Nephron (organoid): ENCODE results near the gene ERC1.

Source experiments
- H3K27ac Mint-ChIP-seq, 3 experiments: 2 replicates each; pipeline ENCODE4 v1.8.0; 2020; ENCODE audit warnings: mixed read lengths in 3 of 3, mild to moderate bottlenecking in 2 of 3, moderate library complexity in 1 of 3
- H3K27me3 Mint-ChIP-seq: 2 replicates; pipeline ENCODE4 v1.8.0; 2021; ENCODE audit warnings: low read depth, mild to moderate bottlenecking, moderate library complexity, mixed read lengths
- H3K36me3 Mint-ChIP-seq: 2 replicates; pipeline ENCODE4 v1.8.0; 2020; ENCODE audit warnings: low read depth, mixed read lengths
- H3K4me1 Mint-ChIP-seq: 2 replicates; pipeline ENCODE4 v1.8.0; 2020; ENCODE audit warnings: mixed read lengths
- H3K4me3 Mint-ChIP-seq, 3 experiments: 2 replicates each; pipeline ENCODE4 v1.8.0; 2020; ENCODE audit warnings: mild to moderate bottlenecking in 3 of 3, mixed read lengths in 3 of 3, moderate library complexity in 2 of 3
- H3K9me3 Mint-ChIP-seq: 2 replicates; pipeline ENCODE4 v1.8.0; 2020; ENCODE audit warnings: mixed read lengths
- TF ChIP-seq, protein P1 (sequence below), 3 experiments: fragments of 200-600 bp; sonication (generic); IDR thresholded peaks; one replicate each; pipeline ENCODE4 v1.5.0; 2021; ENCODE audit warnings: antibody characterized with exemption in 3 of 3; ENCODE audit not compliant: unreplicated experiment in 3 of 3

Gene ERC1

DNA sequence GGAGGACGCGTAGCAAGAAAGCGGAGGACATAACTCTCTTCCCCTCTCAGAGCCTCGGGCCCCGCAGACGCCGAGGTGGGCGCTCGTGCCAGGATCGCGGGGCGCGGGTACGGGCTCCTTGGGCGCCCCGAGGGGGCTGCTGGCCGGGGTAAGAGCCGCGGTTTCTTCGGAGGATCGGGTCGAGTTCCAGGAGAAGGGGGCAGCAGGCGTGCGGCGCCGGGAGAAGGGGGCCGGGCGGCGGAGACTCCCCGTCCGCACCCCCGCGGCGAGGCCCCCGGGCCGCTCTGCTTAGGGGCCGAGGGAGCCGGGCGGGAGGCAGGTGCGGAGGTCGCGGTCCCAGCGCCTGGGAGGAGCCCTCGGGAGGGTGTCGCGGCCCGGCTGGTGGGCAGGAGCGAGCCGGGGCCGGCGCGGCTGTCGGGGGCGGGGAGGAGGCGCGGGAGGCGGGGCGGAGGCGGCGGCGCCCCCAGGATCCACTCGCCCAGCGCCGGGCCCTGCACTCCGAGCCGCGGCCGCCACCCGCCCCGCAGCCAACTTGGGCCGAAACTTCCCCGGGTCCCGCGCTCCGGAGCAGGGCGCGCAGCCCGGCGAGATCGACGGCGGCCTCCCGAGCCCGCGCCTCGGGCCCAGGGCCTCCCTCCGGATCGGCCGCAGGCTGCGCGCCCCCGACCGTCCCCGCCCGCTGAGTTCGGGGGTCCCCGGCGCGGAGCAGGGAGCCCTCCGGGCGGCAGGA lies 539.0 kb downstream of the ERC1 start:
- peaks cover 73% of the 10 kb centered on the region for H3K27me3 Mint-ChIP-seq
- H3K27ac Mint-ChIP-seq, result peak overlapping the region in 2 of 3 experiments; percentile 88 to 95
- no peaks in the 10 kb centered on the region for H3K36me3 Mint-ChIP-seq
- no peaks in the 10 kb centered on the region for H3K9me3 Mint-ChIP-seq
- H3K4me3 Mint-ChIP-seq, result peak overlapping the region; percentile 96 to 97 (median 97)
- H3K4me1 Mint-ChIP-seq, result peaks cover 23% of the 10 kb centered on the region
- TF ChIP-seq, protein P1, sequence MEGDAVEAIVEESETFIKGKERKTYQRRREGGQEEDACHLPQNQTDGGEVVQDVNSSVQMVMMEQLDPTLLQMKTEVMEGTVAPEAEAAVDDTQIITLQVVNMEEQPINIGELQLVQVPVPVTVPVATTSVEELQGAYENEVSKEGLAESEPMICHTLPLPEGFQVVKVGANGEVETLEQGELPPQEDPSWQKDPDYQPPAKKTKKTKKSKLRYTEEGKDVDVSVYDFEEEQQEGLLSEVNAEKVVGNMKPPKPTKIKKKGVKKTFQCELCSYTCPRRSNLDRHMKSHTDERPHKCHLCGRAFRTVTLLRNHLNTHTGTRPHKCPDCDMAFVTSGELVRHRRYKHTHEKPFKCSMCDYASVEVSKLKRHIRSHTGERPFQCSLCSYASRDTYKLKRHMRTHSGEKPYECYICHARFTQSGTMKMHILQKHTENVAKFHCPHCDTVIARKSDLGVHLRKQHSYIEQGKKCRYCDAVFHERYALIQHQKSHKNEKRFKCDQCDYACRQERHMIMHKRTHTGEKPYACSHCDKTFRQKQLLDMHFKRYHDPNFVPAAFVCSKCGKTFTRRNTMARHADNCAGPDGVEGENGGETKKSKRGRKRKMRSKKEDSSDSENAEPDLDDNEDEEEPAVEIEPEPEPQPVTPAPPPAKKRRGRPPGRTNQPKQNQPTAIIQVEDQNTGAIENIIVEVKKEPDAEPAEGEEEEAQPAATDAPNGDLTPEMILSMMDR (IDR thresholded peaks at IDR 0.05; ENCODE audit: unreplicated experiment in 3 of 3), result no peak

DNA sequence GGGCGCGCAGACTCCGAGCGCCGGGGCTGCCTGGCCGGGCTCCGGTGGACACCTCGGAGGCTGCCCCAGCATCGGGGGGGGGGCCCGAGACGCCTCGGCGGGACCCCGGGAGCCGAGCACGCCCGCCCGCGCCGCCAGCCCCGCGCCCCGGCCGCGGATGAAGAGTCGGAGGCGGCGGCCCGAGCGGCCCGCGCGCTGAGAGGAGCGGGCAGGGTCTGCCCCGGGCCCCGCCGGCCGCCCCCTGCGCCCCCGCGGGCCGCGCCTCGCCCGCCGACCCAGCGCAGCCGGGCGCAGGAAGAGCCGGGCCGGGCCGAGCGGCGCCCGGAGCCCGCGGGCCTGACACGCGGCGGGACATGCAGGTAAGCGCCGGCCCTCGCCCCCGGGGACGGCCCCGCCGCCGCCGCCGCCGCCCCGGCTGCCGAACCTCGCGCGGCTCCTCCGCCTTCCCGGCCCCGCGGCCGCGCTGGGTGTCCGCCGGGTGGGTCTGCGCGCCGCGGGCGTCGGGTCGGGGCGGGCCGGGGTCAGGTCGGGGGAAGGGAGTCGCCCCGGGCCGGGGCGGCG lies 539.6 kb downstream of the ERC1 start:
- Mint-ChIP-seq H3K36me3 (no peaks in the 10 kb centered on the region), H3K27ac (no peak overlapping the region), H3K9me3 (no peaks in the 10 kb centered on the region), H3K27me3 (peaks cover 69% of the 10 kb centered on the region), H3K4me3 (peak overlapping the region in 1 of 3 experiments; percentile 79), H3K4me1 (peaks cover 26% of the 10 kb centered on the region)
- TF ChIP-seq, protein P1 (IDR thresholded peaks at IDR 0.05; ENCODE audit: unreplicated experiment in 3 of 3), result no peak

DNA sequence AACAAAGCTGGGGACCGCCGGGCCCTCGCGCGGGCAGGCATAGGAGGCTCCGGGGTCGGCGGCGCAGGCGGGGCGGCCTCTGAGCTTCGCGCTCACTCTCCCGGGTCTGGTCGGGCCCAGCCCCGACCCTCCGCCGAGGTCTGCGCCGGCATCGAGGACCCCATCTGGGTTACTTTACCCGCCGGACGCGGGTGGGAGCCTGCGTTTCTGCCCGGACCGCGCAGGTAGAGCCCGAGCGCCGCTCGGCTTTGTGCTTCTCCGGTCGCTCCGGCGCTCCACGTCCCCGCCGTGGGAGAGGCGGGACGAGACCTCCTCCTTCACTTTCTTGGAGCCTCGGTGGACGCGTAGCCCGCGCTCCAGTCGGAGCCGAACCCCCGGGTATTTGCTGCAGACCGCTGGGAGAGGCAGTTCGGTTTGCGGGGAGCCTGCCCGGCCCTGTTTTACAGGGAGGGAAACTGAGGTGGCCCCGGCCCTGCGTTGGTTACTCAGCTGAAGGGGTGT lies 540.2 kb downstream of the ERC1 start:
- Mint-ChIP-seq H3K4me1 (peaks cover 29% of the 10 kb centered on the region), H3K27ac (no peak overlapping the region), H3K4me3 (peak overlapping the region; percentile 79 to 85 (median 79)), H3K27me3 (peaks cover 69% of the 10 kb centered on the region), H3K9me3 (no peaks in the 10 kb centered on the region), H3K36me3 (no peaks in the 10 kb centered on the region)
- TF ChIP-seq, protein P1 (IDR thresholded peaks at IDR 0.05; ENCODE audit: unreplicated experiment in 3 of 3), result no peak

DNA sequence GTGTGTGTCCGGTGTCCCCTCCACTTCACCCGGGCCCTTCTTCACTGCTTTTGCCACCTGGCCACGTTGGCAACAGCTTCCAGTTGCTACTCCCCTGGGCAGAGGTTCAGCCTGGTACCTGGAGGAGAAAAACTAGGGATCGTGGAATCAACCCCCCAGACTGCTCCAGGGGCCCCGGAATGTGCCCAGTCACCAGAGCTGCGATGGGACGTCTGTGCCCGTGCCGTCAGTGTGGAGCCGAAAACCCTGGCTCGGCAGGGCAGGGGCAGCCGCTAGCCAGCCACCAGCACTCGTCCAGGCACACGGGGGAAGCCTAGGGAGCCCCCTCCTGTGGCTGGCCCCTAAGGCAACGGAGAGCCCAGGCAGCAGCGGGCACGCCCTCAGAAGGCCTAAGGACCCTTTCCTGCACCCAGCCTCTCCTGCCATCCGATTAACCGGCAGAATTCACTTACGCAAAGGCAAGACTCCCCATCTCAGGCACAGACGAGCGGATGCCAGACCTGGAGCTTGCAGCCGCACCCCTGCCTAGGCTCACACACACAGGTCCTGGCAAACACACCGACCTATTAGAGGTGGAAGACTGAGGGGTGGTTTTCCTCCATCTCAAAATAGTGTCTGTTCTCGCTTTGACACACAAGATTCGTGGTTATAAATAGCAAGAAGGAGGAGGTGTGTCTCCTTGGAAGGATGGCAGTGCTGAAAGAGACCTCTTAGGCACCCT lies 540.8 kb downstream of the ERC1 start:
- Mint-ChIP-seq H3K27ac (peak overlapping the region in 1 of 3 experiments; percentile 6), H3K4me3 (peak overlapping the region; percentile 79 to 85 (median 79)), H3K4me1 (peaks cover 29% of the 10 kb centered on the region), H3K9me3 (no peaks in the 10 kb centered on the region), H3K36me3 (no peaks in the 10 kb centered on the region), H3K27me3 (peaks cover 66% of the 10 kb centered on the region)
- TF ChIP-seq, protein P1 (IDR thresholded peaks at IDR 0.05; ENCODE audit: unreplicated experiment in 3 of 3), result no peak

DNA sequence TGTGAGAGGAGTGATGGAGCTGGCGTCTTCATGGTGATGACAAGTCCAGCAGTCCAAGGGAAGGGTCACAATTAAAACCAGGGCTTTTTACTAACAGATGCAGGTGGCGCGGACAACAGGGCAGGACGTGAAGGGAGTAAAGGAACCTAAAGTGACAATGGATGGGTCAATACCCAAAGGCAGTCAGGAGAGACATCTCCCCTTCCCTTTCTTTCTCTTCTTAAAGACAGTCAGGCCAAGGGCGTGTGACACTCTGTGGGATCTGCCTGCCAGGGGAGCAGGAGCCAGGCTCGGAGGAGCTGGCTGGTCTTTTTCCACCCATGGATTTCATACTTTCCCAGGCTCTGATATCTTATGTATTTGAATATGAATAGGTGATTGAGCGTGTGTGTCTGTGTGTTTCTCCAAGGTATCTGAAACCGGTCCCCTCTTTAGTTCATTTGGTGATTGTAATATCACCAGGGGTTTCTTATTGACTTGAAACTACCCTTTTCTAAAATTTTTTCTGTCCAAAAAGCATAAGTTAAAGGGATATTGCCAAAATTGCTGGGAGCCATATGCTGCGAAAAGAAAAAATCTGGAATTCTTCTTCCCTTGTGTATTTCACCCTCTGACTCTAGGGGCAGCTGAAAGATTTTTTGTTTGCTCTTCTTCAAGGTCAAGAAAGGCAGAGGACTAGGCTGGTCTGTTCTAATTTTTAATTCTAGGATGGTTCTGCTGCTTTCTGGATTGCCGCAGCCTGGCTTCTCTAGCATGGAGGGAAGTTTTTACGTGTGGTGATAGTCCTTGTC lies 541.5 kb downstream of the ERC1 start:
- Mint-ChIP-seq H3K4me3 (peak overlapping the region; percentile 79 to 85 (median 79)), H3K27me3 (peaks cover 70% of the 10 kb centered on the region), H3K27ac (peak overlapping the region in 2 of 3 experiments; percentile 6 to 33), H3K4me1 (peaks cover 29% of the 10 kb centered on the region), H3K36me3 (no peaks in the 10 kb centered on the region), H3K9me3 (no peaks in the 10 kb centered on the region)
- TF ChIP-seq, protein P1 (IDR thresholded peaks at IDR 0.05; ENCODE audit: unreplicated experiment in 3 of 3), result no peak
